Epithelial cell of proximal tubule (primary cell): ENCODE data around the gene ATP10A. TPM values are rescaled to one million over a fixed set of nuclear protein-coding genes. Genes with fewer than 3 reads are reported as not detected.

Experiments
- DNase-seq: peaks from one replicate; pipeline ENCODE4 v3.0.0-alpha.2; 2011; ENCODE audit warnings: low read depth
- H3K4me3 ChIP-seq: 2 replicates; pipeline ENCODE4 v1.5.1; 2011; ENCODE audit warnings: low read depth, mild to moderate bottlenecking, low read length
- total RNA-seq: library from RNA; depleted of rRNA; stranded (reverse); fragments of >200 nt; gene quantifications from 2 replicates; pipeline ENCODE4 v1.2.3, GENCODE V29; 2015
- TF ChIP-seq, protein P1 (sequence below): conservative IDR thresholded peaks from 2 replicates; pipeline ENCODE4 v1.5.1; 2012; ENCODE audit warnings: low read depth, mild to moderate bottlenecking, low read length

ATP10A gene
- total RNA-seq, 1 donor from 2014 or later = 13.0 TPM

GRCh38 chr15:25811481-25811906 is 51.6 kb downstream of the ATP10A start:
- TF ChIP-seq, protein P1, sequence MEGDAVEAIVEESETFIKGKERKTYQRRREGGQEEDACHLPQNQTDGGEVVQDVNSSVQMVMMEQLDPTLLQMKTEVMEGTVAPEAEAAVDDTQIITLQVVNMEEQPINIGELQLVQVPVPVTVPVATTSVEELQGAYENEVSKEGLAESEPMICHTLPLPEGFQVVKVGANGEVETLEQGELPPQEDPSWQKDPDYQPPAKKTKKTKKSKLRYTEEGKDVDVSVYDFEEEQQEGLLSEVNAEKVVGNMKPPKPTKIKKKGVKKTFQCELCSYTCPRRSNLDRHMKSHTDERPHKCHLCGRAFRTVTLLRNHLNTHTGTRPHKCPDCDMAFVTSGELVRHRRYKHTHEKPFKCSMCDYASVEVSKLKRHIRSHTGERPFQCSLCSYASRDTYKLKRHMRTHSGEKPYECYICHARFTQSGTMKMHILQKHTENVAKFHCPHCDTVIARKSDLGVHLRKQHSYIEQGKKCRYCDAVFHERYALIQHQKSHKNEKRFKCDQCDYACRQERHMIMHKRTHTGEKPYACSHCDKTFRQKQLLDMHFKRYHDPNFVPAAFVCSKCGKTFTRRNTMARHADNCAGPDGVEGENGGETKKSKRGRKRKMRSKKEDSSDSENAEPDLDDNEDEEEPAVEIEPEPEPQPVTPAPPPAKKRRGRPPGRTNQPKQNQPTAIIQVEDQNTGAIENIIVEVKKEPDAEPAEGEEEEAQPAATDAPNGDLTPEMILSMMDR = no peak
- DNase-seq = no peak
- H3K4me3 ChIP-seq = no peak overlapping the region

DNA sequence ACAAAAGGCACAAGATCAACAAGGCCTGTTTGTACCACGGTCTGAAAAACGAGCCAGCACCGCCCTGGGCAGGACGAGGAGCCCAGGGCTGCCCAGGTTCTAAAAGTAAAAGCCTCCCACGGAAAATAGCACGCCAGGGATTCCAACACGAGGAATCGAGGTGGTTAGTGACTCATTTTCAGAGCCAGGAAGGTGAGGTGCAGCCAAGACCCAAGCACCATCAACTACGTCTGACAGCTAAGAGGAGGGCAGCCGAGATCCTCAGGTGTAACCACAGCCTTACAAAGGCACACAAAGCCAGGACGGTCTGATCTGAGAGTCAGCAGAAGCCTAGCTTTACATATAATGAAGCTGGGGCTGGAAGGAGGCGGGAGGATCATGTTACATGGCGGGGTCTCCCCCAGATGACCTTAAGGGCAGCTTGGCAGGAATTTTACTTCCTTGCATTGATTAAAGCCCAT is 52.5 kb downstream of the ATP10A start:
- DNase-seq = no peak
- H3K4me3 ChIP-seq = peak overlapping the region; percentile 15
- TF ChIP-seq, protein P1 = no peak

DNA sequence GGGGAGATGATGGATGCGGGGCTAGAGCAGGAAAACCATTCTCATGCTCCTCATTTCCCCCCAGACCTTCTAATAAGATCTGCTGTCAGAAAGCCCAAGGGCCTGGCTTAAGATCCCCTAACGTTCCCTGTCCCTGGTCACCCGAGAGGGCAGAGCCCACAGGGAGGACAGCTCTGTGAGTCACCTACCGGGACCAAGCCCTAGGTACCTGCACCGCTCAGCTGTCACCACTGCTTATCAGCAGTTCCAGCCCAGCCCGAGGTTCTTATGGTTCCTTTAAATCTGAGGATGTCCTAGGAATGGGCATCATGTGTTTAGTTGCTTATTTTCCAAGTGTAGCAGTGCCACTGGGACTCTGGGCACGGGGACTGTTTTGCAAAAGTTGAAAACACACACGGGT is 53.0 kb downstream of the ATP10A start:
- DNase-seq = no peak
- TF ChIP-seq, protein P1 = no peak
- no peak overlapping the region for H3K4me3 ChIP-seq

- TF ChIP-seq, protein P1 = no peak
- DNase-seq = no peak
- no peak overlapping the region for H3K4me3 ChIP-seq
Observed at GRCh38 chr15:25807063-25807462, 56.1 kb downstream of the ATP10A start.

DNA sequence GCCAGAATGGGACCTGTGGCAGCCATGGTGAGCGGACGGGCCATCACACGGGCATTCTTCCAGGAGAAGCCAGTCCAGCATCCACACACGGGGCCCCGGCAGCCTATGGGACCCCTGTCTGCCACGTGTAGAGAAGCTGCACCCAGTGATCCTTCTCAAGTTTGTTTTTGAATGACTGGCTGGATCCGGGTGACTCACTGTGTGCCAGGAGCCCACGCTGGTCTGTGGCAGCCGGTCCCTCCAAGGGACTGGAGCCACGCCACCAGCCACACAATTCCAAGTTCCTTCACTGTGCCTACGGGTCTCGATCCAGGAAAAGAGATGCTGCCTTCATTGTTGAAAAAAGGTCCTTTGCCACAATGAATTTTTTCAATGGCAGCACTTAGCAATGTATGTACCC is 58.1 kb downstream of the ATP10A start:
- TF ChIP-seq, protein P1 = no peak
- no peak overlapping the region for H3K4me3 ChIP-seq
- DNase-seq = no peak

GRCh38 chr15:25804451-25804850 is 58.7 kb downstream of the ATP10A start:
- DNase-seq = no peak
- no peak overlapping the region for H3K4me3 ChIP-seq
- TF ChIP-seq, protein P1 = no peak

DNA sequence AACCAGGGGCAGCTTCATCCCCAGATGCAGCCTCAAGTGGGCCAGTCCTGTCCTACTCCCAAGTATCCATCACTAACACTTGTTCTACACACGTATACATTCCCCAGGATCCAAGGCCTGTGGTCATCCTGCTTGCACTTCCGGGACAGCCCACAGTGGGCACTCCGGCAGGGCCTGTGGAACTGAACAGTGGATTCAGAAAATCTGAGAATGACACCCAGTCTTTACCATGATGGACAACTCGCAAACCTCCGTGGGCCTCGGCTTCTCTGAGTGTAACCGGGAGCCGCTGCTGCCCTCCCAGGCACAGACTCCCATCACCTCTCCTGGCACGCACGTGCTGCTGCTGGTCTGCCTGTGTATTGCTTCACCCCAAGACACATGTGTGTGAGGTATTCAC is 59.6 kb downstream of the ATP10A start:
- TF ChIP-seq, protein P1 = no peak
- no peak for DNase-seq

More for the DNA sequence above, 59.6 kb downstream of the ATP10A start:
- no peak overlapping the region for H3K4me3 ChIP-seq
